B cell (primary cell): ENCODE results near the gene APP.

ENCODE experiments used
- CTCF ChIP-seq: fragments of 200-600 bp; IDR thresholded peaks from one replicate; pipeline ENCODE4 v1.8.0; 2022; ENCODE audit warnings: antibody characterized with exemption, mild to moderate bottlenecking
- EZH2 ChIP-seq: IDR thresholded peaks from 2 replicates; pipeline ENCODE4 v1.6.1; 2012; ENCODE audit warnings: borderline replicate concordance, low read depth, mild to moderate bottlenecking, moderate library complexity, low read length; ENCODE audit not compliant: insufficient read depth, poor library complexity, severe bottlenecking

DNA sequence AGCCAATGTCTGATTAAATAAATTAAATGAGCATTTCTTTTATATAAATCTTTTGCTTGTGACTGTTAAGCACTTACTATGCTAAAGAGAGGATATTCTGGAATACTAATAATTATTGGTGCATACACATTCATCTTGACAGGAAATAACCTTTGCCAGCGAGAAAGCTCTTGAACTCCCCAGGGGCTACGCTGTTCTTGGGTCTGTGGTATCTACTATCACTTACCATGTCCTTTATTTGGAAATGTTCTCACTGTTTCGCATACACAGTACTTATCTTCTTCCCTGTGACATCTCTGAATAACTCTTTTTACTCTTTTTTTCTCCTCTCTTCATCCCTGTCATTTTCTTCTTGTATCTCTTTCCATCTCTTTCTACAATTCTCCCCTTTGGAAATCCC, 257.1 kb downstream of the APP start:
- TF ChIP-seq CTCF (no peak), EZH2 (no peak)
